Measurements from ENCODE around the gene MUC4.
"Not testable (repeated sequence)": the region's sequence is repeated elsewhere in the genome, so short reads cannot be mapped to it uniquely, and the experiment has no call there.

MUC4 gene

GRCh38 chr3:195717852-195718476, 93.8 kb downstream of the MUC4 start:
- DNase-seq (ENCODE audit: low read depth): no peak

GRCh38 chr3:195717416-195717815, 94.3 kb downstream of the MUC4 start:
- DNase-seq (ENCODE audit: low read depth): no peak

GRCh38 chr3:195715583-195716266, 96.0 kb downstream of the MUC4 start:
- no peak for DNase-seq (ENCODE audit: low read depth)

- DNase-seq (ENCODE audit: low read depth): no peak
Measured at GRCh38 chr3:195715134-195715533, 96.6 kb downstream of the MUC4 start.

GRCh38 chr3:195714380-195715011, 97.2 kb downstream of the MUC4 start:
- DNase-seq (ENCODE audit: low read depth): no peak

GRCh38 chr3:195713150-195713549, 98.6 kb downstream of the MUC4 start:
- DNase-seq (ENCODE audit: low read depth): not testable (repeated sequence)

GRCh38 chr3:195712535-195712910, 99.2 kb downstream of the MUC4 start:
- DNase-seq (ENCODE audit: low read depth): not testable (repeated sequence)

- DNase-seq (ENCODE audit: low read depth): no peak
Measured at GRCh38 chr3:195711813-195712534, 99.8 kb downstream of the MUC4 start.

- DNase-seq (ENCODE audit: low read depth): not testable (repeated sequence)
Measured at GRCh38 chr3:195711091-195711812, 100.5 kb downstream of the MUC4 start.

- not testable (repeated sequence) for DNase-seq (ENCODE audit: low read depth)
Measured at GRCh38 chr3:195710126-195710905, 101.4 kb downstream of the MUC4 start.

GRCh38 chr3:195709676-195710085, 102.0 kb downstream of the MUC4 start:
- DNase-seq (ENCODE audit: low read depth): no peak

- peak; percentile 51 for DNase-seq (ENCODE audit: low read depth)
Measured at GRCh38 chr3:195708626-195709481, 102.9 kb downstream of the MUC4 start.

GRCh38 chr3:195708061-195708460, 103.7 kb downstream of the MUC4 start:
- no peak for DNase-seq (ENCODE audit: low read depth)

GRCh38 chr3:195705081-195705991, 106.4 kb downstream of the MUC4 start:
- no peak for DNase-seq (ENCODE audit: low read depth)

GRCh38 chr3:195704433-195704999, 107.2 kb downstream of the MUC4 start:
- DNase-seq (ENCODE audit: low read depth): no peak

- no peak for DNase-seq (ENCODE audit: low read depth)
Measured at GRCh38 chr3:195703776-195704175, 108.0 kb downstream of the MUC4 start.

- no peak for DNase-seq (ENCODE audit: low read depth)
Measured at GRCh38 chr3:195701042-195701915, 110.5 kb downstream of the MUC4 start.

GRCh38 chr3:195700319-195700718, 111.4 kb downstream of the MUC4 start:
- DNase-seq (ENCODE audit: low read depth): no peak
